ENCODE measurements around the gene HNRNPD.

GRCh38 chr4:82397527-82397926, 23.7 kb upstream of the HNRNPD start:
- TF ChIP-seq CTCF (IDR thresholded peaks at IDR 0.05): no peak
- no peak for TF ChIP-seq POLR2A (IDR thresholded peaks at IDR 0.05)
